SK-N-SH treated with all-trans-retinoic acid at 6 μM for 48 hours (cell line): ENCODE results near the gene TRIM54.

ENCODE experiments used
- ARNTL ChIP-seq: fragments of 450-650 bp; formaldehyde crosslinking; IDR thresholded peaks from 2 replicates; pipeline ENCODE4 v1.5.0; 2020; ENCODE audit warnings: low read depth, mild to moderate bottlenecking, moderate library complexity, borderline replicate concordance
- CREB5 ChIP-seq: fragments of 250-450 bp; sonication (Bioruptor Pico); IDR thresholded peaks from 2 replicates; pipeline ENCODE4 v1.5.1; 2020; ENCODE audit warnings: low read depth, mild to moderate bottlenecking, moderate library complexity
- CSDC2 ChIP-seq: fragments of 250-450 bp; sonication (Bioruptor Pico); IDR thresholded peaks from 2 replicates; pipeline ENCODE4 v1.5.0; 2020; ENCODE audit warnings: mild to moderate bottlenecking, moderate library complexity
- ESRRG ChIP-seq: fragments of 250-450 bp; sonication (Bioruptor Pico); IDR thresholded peaks from 2 replicates; pipeline ENCODE4 v1.6.1; 2021; ENCODE audit warnings: mild to moderate bottlenecking
- ISL1 ChIP-seq: fragments of 250-450 bp; sonication (Bioruptor Pico); IDR thresholded peaks from 2 replicates; pipeline ENCODE4 v2.1.2; 2022; ENCODE audit warnings: mild to moderate bottlenecking, moderate library complexity
- OSR1 ChIP-seq: fragments of 250-450 bp; sonication (Bioruptor Pico); IDR thresholded peaks from 2 replicates; pipeline ENCODE4 v1.8.0; 2022; ENCODE audit warnings: moderate library complexity, mild to moderate bottlenecking, inconsistent platforms
- PATZ1 ChIP-seq: fragments of 250-450 bp; sonication (Bioruptor Pico); IDR thresholded peaks from 2 replicates; pipeline ENCODE4 v1.8.0; 2020; ENCODE audit warnings: mild to moderate bottlenecking, moderate library complexity, borderline replicate concordance
- TCF4 ChIP-seq: fragments of 250-450 bp; sonication (Bioruptor Pico); IDR thresholded peaks from 2 replicates; pipeline ENCODE4 v1.8.0; 2021; ENCODE audit warnings: mild to moderate bottlenecking, moderate library complexity, borderline replicate concordance
- TOX ChIP-seq: fragments of 250-450 bp; sonication (Bioruptor Pico); IDR thresholded peaks from 2 replicates; pipeline ENCODE4 v1.8.0; 2021; ENCODE audit warnings: mild to moderate bottlenecking, moderate library complexity, borderline replicate concordance
- ZC3H10 ChIP-seq: fragments of 250-450 bp; sonication (Bioruptor Pico); IDR thresholded peaks from 2 replicates; pipeline ENCODE4 v1.5.1; 2021; ENCODE audit warnings: mild to moderate bottlenecking, moderate library complexity
- ZFP3 ChIP-seq: fragments of 250-450 bp; sonication (Bioruptor Pico); IDR thresholded peaks from 2 replicates; pipeline ENCODE4 v1.5.0; 2020; ENCODE audit warnings: mild to moderate bottlenecking, moderate library complexity
- ZFP30 ChIP-seq: fragments of 450-650 bp; formaldehyde crosslinking; IDR thresholded peaks from 2 replicates; pipeline ENCODE4 v1.5.0; 2022; ENCODE audit warnings: mild to moderate bottlenecking, moderate library complexity
- ZNF565 ChIP-seq: fragments of 450-650 bp; formaldehyde crosslinking; conservative IDR thresholded peaks from 2 replicates; pipeline ENCODE4 v1.5.0; 2020; ENCODE audit warnings: low read depth, mild to moderate bottlenecking, moderate library complexity
- ZNF70 ChIP-seq: fragments of 450-650 bp; formaldehyde crosslinking; IDR thresholded peaks from 2 replicates; pipeline ENCODE4 v1.5.0; 2020; ENCODE audit warnings: mild to moderate bottlenecking, moderate library complexity

- TF ChIP-seq ZNF70 (CRISPR knock-in tag), result no peak
- TF ChIP-seq ZNF565 (CRISPR knock-in tag), result no peak
- TF ChIP-seq ARNTL, result no peak
- TF ChIP-seq PATZ1 (CRISPR knock-in tag), result no peak
- no peak for TF ChIP-seq ISL1 (CRISPR knock-in tag)
- TF ChIP-seq TCF4, result no peak
- no peak for TF ChIP-seq ZFP3
- TF ChIP-seq ZFP30 (CRISPR knock-in tag), result no peak
- no peak for TF ChIP-seq ESRRG (CRISPR knock-in tag)
- TF ChIP-seq CSDC2 (CRISPR knock-in tag), result no peak
- TF ChIP-seq OSR1, result no peak
- no peak for TF ChIP-seq TOX
- no peak for TF ChIP-seq ZC3H10
- no peak for TF ChIP-seq CREB5 (CRISPR knock-in tag)
Measured at GRCh38 chr2:27238976-27239375, 43.3 kb upstream of the TRIM54 start.
